Stimulated activated CD8-positive, alpha-beta memory T cell treated with anti-CD3 and anti-CD28 coated beads, Interleukin-15, amount 100 ng/mL, for 1 hour (primary cell): ENCODE measurements around the gene MTMR10.

ENCODE experiments used
- DNase-seq: peaks from one replicate; pipeline ENCODE4 v3.0.0-alpha.2; 2020; ENCODE audit warnings: low read depth

MTMR10 gene

DNA sequence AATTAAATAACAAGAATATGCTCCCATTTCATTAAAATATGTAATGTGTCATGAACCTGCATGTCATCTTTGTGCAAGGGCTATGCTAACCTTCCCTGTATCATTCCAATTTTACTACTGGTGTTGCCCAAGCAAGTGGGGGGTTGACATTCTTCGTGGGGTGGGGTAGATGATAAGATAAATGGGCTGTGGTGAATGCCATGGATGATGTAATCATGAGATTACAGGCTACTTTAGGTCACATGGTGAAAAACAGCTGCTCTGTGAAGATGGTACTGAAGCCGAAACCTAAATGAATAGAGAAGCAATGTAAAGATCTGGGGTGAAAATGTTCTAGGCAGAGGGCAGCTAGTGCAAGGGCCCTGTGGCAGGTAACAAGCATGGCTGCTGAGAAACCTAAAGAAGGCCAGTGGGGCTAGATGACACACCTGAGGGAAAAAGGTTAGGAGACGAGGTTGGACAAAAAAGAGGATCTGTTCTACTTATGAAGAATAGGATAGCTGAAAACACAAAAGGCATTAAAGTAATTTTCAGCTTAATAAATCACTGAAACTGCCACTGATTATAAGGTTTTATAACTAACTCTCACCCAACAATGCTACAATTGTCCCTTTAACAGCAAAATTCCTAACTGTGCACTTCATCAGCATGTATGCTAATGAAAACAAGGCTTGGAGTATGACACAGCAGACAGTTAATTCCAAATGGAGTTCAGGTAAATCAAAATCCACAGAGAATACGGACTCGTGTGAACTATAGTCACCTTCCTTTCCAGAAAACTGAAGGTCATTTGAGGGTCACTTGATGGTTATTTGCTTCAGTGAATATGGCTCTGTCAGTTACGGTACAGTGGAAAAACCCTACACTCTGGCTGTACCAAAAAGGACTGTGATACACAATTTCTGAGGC is 35.0 kb downstream of the MTMR10 start:
- DNase-seq, result no peak

DNA sequence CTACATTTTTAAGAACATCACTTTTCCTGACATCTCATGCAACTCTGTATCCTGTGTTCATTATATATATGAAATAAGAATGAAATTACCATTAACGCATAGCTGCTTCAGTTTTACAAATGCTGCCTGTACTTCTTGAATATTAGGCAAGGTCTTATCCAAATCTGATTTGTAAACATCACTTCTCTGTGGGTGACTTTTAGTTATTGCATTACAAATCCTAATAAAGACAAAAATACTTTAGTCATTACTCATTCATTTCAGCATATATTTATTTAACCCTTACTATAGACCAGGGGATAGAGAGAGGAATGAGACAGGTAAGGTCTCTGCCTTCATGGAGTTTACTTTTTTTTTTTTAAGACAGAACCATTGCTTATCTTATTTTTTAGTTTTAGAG is 36.8 kb downstream of the MTMR10 start:
- no peak for DNase-seq

DNA sequence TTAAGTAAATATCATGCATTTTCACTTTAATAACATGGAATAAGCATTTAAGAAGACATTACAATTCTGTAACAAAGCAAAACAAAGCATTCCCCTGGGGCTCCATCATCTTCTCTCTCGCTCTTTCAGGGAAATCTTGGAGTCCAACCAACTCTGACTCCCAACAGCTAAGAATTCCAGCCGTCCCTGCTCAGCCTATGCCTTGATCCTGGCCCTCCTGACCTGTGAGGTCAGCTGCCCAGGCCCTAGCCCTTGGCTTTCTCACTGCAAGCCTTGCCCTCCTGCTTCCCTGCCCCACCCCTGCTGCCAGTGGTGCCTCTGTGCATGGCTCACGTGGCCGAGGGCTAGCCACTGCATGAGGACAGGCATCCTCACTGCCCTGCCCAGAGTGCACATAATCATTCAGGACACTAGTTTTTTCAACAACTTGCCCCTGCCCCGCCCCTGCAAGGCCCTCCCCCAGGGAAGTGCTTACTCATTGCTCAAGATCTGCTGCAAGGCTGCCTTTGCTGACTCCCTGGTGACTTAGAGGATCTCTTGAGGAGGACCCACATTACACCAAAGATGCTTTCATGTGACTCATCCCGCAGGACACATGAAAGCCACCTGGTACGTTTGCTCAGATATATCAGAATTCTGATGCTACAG is 37.6 kb downstream of the MTMR10 start:
- no peak for DNase-seq

DNA sequence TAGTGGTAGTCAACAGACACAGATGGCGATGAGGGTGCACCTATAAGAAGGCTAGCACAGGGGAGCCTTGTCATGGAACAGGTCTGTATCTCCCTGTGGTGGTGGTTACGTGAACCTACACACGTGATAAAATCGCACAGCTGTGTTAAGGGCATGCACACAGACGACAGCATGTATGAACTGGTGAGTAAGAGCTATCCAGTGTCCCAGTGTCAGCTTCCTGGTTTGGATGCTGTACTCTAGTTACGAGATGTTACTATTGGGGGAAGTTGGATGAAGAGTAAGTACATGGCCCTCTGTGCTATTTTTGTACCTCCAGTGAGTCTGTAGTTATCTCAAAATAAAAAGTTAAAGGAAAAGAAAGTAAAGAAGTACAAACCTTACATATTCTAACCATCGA is 38.2 kb downstream of the MTMR10 start:
- no peak for DNase-seq

DNA sequence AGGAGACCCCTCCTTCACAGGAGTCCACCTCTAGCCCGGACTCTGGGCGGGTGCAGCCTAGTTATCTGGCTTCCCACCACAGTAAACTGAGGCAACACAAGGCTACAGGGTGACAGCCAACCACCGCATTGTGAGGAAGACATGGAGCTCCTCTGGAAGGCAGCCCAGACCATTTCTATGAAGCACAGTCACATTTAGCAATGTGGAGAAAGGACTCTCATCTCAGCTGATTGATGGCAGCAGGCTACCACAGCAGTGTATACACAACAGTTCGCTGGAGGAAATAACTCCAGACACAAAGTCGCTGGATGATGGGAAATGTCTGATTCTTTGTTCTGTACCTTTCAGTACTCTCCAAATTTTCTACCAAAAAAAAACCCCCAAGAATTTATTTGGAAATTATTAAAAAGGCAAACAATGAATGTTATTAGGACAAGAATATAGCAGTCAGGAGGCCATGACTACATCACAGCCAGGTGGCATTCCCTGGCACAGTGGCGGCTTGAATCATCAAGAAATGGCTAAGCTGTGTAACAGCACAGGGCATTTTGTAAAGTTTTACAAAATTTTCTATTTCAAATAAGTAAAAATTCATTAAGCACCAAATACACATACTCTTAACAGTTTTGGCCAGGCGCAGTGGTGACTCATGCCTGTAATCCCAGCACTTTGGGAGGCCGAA is 47.6 kb downstream of the MTMR10 start:
- no peak for DNase-seq

DNA sequence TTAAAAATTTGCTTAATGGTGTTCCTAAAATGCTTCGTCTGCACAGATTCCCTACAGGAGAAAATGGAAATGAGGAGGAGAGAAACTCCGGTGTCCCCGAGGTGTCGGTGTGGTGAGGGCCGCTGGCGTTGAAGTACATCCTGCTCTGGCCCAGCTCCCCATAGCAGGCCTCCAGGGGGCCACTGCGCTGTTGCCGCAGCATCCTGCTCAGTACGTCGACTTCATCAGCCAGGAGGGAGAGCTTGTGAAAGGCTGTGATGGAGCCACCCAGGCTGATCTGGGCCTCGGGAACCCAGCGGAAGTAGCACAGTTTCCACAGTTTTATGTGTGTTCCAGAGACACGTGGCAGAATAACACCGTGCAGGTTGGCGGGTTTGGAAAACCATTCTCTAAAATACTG is 49.9 kb downstream of the MTMR10 start:
- DNase-seq, result no peak

DNA sequence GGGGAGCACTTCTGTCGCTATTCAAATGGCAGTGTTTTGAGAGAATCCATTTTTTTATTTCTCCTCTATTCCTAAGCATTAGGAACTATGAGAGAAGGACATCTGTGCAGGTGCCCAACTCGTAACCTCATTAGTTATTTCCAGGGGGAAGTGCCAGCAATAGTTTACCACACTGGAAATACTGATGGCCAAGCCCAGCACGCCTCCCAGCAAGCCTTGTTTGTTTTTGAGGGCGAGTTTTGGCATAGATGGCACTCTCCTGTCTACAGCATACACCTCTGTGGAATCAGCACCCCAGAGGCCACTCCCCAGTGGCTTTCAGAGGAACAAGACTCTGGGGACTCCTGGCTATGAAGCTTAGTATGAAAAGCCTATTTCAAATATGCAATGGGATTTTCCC is 51.1 kb downstream of the MTMR10 start:
- no peak for DNase-seq

DNA sequence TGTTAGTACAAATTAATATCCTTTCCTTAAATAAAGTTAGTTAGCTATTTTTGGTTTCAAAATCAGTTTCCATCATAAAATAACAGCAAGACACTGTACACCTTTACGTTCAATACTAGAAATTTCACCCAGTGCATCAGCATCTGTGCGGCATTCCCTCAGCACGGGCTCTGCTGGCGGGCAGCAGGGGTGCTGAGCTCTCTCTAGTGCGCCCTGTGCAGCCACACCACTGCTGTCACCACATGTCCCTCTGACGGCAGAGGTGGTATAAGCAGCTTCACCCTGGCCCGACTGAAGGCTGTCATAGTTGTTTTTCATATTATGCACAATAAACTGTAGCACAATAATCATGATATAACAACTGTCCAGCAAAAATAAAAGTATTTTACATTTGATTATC is 52.3 kb downstream of the MTMR10 start:
- no peak for DNase-seq

DNA sequence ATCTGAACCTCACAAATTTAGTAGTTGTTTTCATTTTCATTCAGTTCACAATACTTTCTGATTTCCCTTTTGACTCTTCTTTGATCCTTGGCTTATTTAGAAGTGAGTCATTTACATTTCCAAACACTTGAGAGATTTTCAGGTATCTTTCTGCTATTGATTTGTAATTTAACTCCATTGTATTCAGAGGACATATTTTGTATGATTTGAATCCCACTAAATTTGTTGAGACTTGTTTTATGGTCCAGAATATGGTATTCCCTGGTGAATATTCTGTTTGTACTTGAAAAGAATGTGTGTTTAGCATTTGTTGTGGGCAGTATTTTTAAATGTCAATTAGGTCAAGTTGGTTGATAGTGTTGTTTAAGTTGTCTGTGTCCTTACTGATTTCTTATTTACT is 58.1 kb downstream of the MTMR10 start:
- DNase-seq, result no peak

DNA sequence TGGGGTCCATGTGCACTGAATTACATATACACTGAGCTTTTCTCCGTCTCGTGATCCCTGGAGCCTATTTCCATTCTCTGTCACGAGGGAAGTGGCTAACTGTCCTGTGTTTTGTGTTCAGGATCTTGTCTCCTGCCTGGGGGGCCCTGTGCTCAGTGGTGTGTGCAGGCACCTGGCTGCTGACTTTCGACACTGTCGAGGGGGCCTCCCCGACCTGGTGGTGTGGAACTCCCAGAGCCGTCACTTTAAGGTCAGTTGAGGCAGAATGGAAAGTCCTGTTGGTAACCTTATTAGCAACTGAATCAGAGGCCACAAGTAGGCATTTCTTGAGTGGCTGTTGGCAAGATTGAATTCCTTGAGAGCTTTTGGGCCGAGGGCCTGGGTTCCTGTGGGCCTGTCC is 61.0 kb downstream of the MTMR10 start:
- no peak for DNase-seq

DNA sequence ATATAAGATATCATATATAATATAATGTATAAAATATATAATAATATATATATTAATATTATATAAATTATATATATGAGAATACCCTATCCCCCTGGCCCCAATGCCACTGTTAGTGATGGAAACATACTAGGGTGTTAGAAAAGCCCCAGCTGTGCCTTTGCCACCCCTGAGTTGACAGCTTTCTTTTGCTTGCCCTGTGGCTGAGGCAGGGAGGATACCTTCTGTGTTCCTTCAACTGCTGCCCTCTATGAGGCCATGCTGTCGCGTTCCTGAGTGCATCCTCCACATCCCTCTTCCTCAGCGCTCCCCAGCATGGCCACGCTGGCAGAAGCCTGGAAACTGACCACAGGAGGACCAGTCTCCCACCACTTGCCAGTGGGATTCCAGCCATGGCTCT is 61.4 kb downstream of the MTMR10 start:
- DNase-seq, result no peak

DNA sequence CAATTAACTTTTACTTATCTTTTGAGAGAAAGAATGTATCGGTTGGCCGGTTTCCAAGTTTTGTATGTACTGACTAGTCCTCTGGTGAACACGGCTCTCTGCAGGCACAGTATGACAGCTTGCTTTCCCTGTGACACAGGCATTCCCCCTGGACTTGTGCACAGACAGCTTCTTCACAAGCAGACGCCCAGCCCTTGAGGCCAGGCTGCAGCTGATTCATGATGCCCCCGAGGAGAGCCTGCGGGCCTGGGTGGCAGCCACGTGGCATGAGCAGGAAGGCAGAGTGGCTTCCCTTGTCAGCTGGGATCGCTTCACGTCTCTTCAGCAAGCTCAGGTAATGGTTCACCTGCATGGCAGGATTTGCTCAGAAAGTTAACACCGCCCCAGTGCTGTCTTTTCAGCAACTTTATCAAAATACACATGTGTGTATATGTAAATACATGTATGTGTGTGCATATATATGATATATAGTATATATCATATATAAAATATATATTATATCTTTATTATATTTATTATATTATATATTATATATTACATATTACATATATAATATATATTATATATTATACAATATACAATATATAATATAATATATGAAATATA is 62.3 kb downstream of the MTMR10 start:
- no peak for DNase-seq

DNA sequence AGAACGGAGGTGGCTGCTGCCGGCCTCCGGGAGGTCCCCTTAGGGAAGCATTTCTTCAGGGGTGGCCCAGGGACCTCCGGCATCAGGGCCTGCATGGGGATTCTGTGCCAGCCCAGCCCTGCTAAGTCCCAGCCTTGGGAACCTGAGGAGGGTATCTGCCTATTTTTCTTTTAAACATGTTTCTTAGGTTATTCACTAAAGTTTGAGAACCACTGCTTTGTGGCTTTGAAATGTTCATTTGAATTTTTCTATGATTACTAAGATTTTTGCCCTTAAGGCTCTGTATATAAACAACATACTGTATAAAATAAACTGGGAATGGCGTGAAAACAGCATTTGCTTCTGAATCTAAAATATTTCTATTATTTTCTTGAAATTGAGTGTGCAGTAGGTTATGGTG is 63.4 kb downstream of the MTMR10 start:
- no peak for DNase-seq

DNA sequence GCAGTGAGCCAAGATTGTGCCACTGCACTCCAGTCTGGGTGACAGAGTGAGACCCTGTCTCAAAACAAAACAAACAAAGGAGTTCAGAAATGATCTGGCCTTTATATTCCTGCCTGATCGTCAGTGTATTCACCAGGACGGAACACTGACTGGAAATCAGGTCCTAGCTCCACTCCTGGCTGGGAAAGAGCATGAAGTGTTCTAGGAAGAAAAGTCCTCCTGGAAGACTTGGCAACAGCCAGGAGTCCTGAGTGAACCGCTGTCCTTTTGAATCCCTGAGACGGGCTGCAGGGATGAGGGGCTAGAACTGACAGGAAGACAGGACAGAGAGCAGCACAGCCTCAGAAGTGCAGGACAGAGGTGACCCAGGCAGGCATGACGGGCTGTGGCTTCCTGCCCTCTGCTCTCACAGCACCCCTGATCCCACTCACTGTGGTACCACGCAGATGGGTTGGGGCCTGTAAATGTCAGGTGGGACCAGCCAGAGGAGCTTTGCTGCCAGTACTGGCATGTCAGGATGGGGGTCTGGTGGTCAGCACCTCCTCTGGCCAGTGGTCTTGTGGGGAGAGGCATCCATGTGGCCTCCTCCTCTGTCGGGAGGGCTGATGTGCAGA is 64.2 kb downstream of the MTMR10 start:
- no peak for DNase-seq

DNA sequence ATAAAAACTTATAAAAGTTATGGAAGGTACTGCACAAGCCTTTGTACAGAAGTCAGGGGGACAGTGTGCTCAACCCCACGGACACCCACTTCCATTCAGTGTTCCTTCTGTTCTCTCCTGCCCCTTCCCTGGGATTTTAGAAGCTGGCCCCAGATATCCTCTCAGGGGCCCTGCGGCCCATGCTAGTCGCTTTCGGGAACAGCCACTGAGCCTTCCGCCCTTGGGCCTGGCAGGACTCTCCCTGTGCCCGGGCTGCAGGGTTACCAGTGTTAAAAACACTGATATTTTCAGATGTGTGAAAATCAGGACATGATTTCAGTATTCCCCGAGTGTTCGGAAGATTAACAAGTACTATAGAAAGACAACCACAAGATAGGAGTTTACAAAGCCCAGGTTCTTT is 65.3 kb downstream of the MTMR10 start:
- DNase-seq, result no peak

DNA sequence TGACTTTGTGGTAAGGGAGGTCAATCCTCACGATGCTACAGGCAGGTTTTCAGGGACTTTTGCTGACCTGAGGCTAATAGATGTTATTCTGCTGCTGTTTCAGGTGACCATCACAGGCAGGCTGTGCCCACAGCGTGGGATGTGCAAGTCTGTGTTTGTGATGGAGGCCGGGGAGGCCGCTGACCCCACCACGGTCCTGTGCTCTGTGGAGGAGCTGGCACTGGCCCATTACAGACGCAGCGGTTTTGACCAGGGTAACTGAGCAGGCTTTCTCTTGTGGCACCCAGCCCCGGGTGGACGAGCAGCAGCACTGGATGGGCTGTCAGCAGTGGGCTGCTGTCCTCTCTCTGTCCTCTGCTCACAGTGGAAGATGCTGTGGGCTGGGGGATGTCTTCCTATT is 65.7 kb downstream of the MTMR10 start:
- DNase-seq, result no peak

DNA sequence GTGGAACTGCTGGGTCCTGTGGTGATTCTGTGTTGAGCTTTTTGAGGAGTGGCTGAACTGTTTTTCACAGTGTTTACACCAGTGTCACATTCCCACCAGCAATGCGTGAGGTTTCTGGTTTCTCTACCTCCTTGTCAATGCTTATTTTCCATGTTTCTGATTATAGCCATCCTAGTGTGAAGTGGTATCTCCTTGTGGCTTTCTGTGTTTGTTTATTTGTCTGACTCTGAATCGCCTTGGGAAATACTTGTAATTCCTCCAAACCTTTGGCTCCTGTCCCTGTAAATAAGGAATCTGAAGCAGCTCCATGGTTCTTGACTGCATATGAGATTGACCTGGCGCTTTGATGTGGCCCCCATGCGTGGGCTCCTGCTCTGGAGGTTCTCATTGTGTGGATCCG is 67.1 kb downstream of the MTMR10 start:
- no peak for DNase-seq

DNA sequence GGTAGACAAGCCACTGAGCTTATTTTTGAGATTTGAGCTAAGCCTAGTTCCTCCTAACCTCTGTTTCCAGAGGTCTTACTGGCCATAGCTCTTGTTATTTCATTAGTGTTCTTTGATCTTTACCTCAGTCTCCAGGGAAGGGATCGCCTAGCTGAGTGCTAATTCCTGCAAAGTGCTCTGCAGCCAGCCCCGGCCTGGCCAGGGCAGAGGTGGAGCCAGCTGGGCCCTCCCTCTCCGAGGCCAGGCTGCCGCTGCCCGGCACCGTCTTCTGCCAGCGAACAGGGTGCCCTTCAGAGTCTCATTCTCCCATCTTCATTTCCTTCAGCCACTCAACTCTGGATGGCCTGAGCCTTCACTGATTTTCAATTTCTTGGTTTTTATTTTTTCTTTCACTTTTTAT is 68.0 kb downstream of the MTMR10 start:
- DNase-seq, result no peak

DNA sequence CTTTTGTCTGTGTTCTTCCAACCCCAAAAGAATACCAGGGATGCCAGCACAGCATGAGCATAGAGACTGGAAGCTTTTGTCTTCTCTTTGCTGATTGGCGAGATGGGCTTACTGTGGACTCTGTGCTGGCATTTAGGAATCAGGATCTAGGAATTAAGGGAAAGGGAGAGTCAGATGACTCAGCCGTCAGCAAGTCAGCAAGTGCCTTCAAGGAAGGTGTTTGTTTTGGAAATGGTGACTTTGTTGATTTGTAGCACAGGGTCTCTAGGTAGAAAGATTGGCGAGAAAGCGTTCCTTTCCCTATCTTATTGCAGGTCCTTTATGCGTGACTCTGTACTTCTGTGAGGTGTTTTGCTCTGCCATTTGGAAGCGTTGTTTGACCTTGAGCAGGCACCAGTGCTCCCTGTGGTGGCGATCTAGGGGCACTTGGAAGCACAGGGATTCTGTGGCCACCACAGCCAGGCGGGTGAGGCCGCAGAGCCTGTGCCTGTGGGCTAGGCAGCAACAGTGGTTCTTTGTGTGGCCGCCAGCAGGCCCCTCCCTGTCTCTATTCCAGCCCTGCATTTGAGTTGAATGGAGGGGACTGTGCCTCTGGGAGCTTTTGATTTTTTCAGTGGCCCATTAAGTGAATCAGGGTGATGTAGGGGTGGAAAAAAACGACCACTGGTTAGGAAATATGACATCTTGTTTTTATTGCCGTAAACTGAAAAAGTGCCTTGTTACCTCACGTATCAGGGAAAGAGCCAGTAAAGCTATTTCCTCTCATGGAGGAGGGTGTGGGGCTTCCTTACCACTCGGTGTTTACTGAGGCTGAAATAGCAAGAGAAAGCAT is 68.7 kb downstream of the MTMR10 start:
- no peak for DNase-seq

DNA sequence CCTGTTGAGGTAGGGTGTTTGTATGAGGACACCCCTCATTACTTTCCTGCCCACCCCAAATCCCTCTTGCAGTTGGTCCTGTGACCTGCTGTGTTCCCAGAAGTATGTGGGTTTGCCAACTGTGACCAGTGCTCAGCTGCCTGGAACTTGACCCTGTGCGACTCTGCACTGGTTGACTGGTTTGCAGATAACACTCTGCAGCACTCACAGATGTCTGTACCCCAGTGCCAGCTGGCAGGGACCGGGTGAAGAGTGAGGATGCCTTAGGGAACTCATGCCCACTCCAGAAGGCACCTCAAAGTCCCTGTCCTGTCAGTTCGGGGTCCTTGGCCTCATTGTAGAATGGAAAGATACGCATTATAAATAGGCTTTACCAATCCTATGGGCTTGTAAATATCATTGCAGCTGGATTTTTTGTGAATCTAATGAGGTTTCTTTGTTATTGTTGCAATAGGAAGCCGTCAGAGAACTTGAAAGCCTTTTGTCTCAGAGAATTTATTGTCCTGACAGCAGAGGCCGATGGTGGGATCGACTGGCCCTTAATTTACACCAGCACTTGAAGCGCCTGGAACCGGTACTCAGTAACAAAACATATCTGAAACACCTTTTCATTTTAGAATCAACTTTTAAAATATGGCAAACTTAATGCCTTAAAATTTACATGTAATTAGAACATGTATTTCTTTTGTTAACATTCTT is 69.5 kb downstream of the MTMR10 start:
- DNase-seq, result no peak

DNA sequence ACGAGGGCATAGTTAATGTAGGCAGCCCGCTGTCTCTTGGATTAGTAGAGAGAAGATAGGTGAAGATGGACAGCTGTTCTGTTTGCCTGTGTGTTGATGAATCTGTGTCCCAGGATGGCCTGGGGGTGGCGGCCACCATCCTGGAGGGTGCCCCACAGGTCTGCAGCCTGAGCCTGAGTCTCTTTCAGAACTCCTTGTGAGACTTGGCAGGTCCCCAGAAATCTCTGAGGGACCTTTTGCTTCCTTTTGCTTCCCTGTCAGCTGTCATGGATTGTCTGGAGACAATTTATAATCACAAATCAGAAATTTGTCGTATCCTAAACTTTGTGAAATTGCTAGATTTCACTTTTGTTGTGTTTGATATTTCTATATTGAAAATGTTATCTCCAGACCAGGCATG is 70.3 kb downstream of the MTMR10 start:
- DNase-seq, result no peak
